Tibial nerve (tissue), 4 donors: ENCODE data around the gene PFKFB3. TPM values are rescaled to one million over a fixed set of nuclear protein-coding genes. Genes with fewer than 3 reads are reported as not detected.
"Not testable (repeated sequence)": the region's sequence is repeated elsewhere in the genome, so short reads cannot be mapped to it uniquely, and the experiment has no call there.

ENCODE experiments used
- DNase-seq, 2 donors: peaks; one replicate each; pipeline ENCODE4 v3.0.0-alpha.2; 2019; ENCODE audit warnings: low spot score in 2 of 2
- H3K27ac ChIP-seq, 4 donors: fragments of 200-600 bp; sonication (generic) in 3 of 4; one replicate each; pipeline ENCODE4 v1.5.1; 2017 to 2019; ENCODE audit warnings: mild to moderate bottlenecking in 1 of 4
- H3K27me3 ChIP-seq, 2 donors: fragments of 200-600 bp; sonication (generic) in 1 of 2; one replicate each; pipeline versions ENCODE4 v1.5.1 to v1.6.0; 2017 to 2019
- H3K36me3 ChIP-seq, 3 donors: fragments of 200-600 bp; sonication (generic); one replicate each; pipeline ENCODE4 v1.5.1; 2018 to 2019
- H3K4me1 ChIP-seq, 4 donors: fragments of 200-600 bp; sonication (generic) in 3 of 4; one replicate each; pipeline ENCODE4 v1.5.1; 2017 to 2019
- H3K4me3 ChIP-seq, 4 donors: fragments of 200-600 bp; sonication (generic) in 3 of 4; one replicate each; pipeline ENCODE4 v1.5.1; 2017 to 2019; ENCODE audit warnings: mild to moderate bottlenecking in 1 of 4, moderate library complexity in 1 of 4
- H3K9me3 ChIP-seq, 4 donors: fragments of 200-600 bp; sonication (generic) in 3 of 4; one replicate each; pipeline ENCODE4 v1.5.1; 2017 to 2019
- EP300 ChIP-seq, 2 donors: sonication (generic); formaldehyde crosslinking; IDR thresholded peaks; one replicate each; pipeline ENCODE4 v1.6.1; 2017; ENCODE audit warnings: antibody characterized with exemption in 2 of 2, mild to moderate bottlenecking in 1 of 2
- POLR2A ChIP-seq, 2 donors: fragments of 450-650 bp; IDR thresholded peaks; one replicate each; pipeline ENCODE4 v1.6.1; 2017; ENCODE audit warnings: antibody characterized with exemption in 2 of 2, mild to moderate bottlenecking in 2 of 2, moderate library complexity in 2 of 2
- WGBS, 2 donors: methylation state at CpG; one replicate each; pipeline ENCODE4 v1.1.5; 2018; 5-methylcytosine and 5-hydroxymethylcytosine counted together
- total RNA-seq, 4 donors: library from RNA; depleted of rRNA; stranded (reverse); fragments of >200 nt; gene quantifications; one replicate each; pipeline ENCODE4 v1.1.0, GENCODE V29; 2016
- TF ChIP-seq, protein P1 (sequence below), 5 experiments: fragments of 200-600 bp in 3 of 5; fragments of 450-650 bp in 2 of 5; sonication (generic) in 3 of 5; IDR thresholded peaks; one replicate each; pipeline ENCODE4 v1.5.1; 2016 to 2019; ENCODE audit warnings: antibody characterized with exemption in 5 of 5, mild to moderate bottlenecking in 3 of 5, moderate library complexity in 2 of 5

The PFKFB3 gene
- total RNA-seq, 4 donors from 2014 or later = 72.0 to 183 (median 98.7) TPM

DNA sequence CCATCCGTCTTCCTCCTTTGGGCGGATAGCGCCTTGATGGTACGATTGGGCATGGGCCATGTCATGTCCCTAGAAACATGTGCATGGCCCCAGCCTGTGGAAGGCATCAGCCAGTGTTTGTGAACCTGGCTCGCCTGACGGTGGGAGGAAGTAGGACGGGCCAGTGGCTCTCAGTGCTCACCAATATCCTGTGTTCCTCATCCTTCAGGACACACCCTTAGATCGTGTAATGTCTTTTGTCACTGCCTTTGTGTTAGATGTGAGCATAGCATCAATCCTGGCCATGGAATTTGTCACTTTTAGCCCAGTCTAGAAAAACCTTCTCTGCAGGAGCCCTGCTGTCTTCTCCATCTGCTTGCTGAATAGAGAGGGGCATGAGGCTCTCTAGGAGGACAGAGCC is 77.6 kb downstream of the PFKFB3 start:
- Histone ChIP-seq H3K4me3 (no peak overlapping the region), H3K36me3 (no peaks in the 10 kb centered on the region), H3K4me1 (peaks cover 0 to 16% (median 5%) of the 10 kb centered on the region in 4 donors), H3K9me3 (no peaks in the 10 kb centered on the region), H3K27ac (no peak overlapping the region), H3K27me3 (no peaks in the 10 kb centered on the region)
- TF ChIP-seq POLR2A (IDR thresholded peaks at IDR 0.05) = no peak
- TF ChIP-seq, protein P1, sequence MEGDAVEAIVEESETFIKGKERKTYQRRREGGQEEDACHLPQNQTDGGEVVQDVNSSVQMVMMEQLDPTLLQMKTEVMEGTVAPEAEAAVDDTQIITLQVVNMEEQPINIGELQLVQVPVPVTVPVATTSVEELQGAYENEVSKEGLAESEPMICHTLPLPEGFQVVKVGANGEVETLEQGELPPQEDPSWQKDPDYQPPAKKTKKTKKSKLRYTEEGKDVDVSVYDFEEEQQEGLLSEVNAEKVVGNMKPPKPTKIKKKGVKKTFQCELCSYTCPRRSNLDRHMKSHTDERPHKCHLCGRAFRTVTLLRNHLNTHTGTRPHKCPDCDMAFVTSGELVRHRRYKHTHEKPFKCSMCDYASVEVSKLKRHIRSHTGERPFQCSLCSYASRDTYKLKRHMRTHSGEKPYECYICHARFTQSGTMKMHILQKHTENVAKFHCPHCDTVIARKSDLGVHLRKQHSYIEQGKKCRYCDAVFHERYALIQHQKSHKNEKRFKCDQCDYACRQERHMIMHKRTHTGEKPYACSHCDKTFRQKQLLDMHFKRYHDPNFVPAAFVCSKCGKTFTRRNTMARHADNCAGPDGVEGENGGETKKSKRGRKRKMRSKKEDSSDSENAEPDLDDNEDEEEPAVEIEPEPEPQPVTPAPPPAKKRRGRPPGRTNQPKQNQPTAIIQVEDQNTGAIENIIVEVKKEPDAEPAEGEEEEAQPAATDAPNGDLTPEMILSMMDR (IDR thresholded peaks at IDR 0.05) = no peak
- TF ChIP-seq EP300 (IDR thresholded peaks at IDR 0.05) = no peak
- whole genome bisulfite sequencing, 2 donors = 81 to 83% methylated on average over 8 of the region's 8 CpGs
- DNase-seq = no peak

DNA sequence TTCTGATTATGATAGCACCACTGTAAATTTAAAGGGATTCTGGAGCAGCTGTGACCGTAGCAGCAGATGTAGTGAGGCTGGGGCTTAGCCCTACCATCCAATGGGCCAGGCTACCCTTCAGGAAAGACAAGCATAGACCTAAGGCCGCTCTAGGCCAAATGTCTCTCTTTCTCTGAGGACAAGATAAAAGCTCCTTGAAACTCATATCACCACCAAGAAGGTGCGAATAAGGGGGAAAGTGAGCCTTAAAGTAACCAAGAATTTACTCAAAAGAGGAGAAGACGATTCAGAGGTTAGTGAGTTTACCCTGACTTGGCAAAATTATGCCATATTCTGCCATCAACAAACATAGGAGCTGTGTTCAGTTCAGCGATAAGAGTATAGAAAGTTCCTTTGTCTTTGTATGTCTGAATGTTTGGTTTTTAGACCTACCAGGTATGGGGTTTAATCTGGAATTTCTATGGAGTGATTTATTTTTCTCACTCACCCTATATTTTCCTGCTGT is 79.8 kb downstream of the PFKFB3 start:
- peaks cover 0 to 7% (median 0%) of the 10 kb centered on the region in 4 donors for H3K4me1 ChIP-seq
- WGBS, 2 donors = 93% methylated on average over 5 of the region's 5 CpGs
- TF ChIP-seq POLR2A (IDR thresholded peaks at IDR 0.05) (no peak), EP300 (IDR thresholded peaks at IDR 0.05) (no peak)
- TF ChIP-seq, protein P1 (IDR thresholded peaks at IDR 0.05) = no peak
- no peak for DNase-seq
- no peaks in the 10 kb centered on the region for H3K9me3 ChIP-seq
- no peak overlapping the region for H3K27ac ChIP-seq
- no peak overlapping the region for H3K4me3 ChIP-seq
- H3K27me3 ChIP-seq = no peaks in the 10 kb centered on the region
- no peaks in the 10 kb centered on the region for H3K36me3 ChIP-seq

DNA sequence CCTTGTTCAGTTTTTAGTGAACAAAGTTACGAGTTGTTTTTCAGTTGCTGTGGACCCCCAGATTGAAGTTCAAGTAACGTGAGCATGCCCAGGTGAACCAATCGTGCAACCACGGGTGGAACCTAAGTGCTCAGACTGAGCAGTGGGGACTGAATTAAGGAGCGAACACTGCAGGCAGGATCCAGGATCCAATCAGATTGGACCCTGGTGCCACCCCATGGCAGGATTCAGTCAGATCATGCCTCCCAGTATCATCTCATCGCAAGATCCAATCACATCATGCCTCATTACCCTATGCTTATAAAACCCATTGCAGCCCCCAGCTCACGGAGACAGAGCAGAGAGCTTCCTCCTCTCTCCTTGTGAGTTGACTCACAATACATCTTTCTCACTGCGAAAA is 80.9 kb downstream of the PFKFB3 start:
- no peaks in the 10 kb centered on the region for H3K9me3 ChIP-seq
- no peak for DNase-seq
- TF ChIP-seq EP300 (IDR thresholded peaks at IDR 0.05) (no peak), POLR2A (IDR thresholded peaks at IDR 0.05) (no peak)
- TF ChIP-seq, protein P1 (IDR thresholded peaks at IDR 0.05) = no peak
- no peaks in the 10 kb centered on the region for H3K36me3 ChIP-seq
- WGBS, 2 donors = 90 to 91% methylated on average over 8 of the region's 8 CpGs
- no peaks in the 10 kb centered on the region for H3K27me3 ChIP-seq
- peaks cover 0 to 7% (median 0%) of the 10 kb centered on the region in 4 donors for H3K4me1 ChIP-seq
- H3K27ac ChIP-seq = no peak overlapping the region
- no peak overlapping the region for H3K4me3 ChIP-seq

DNA sequence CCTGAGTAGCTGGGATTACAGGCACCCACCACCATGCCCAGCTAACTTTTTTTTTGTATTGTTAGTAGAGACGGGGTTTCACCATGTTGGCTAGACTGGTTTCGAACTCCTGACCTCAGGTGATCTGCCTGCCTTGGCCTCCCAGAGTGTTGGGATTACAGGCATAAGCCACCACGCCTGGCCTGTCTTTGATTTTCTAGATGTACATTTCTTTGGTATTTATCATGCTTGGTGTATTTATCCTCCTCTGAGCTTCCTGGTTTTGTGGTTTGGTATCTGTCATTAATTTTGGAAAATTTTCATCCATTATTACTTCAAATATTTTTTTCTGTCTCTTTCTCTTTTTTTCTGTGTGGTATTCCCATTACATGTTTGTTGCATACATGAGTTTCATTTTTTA is 87.9 kb downstream of the PFKFB3 start:
- H3K4me1 ChIP-seq = peaks cover 0 to 11% (median 4%) of the 10 kb centered on the region in 4 donors
- not testable (repeated sequence) for H3K36me3 ChIP-seq, DNase-seq, H3K9me3 ChIP-seq, H3K27me3 ChIP-seq, H3K27ac ChIP-seq, H3K4me3 ChIP-seq
- WGBS, 2 donors = 90 to 94% methylated on average over 3 of the region's 3 CpGs

DNA sequence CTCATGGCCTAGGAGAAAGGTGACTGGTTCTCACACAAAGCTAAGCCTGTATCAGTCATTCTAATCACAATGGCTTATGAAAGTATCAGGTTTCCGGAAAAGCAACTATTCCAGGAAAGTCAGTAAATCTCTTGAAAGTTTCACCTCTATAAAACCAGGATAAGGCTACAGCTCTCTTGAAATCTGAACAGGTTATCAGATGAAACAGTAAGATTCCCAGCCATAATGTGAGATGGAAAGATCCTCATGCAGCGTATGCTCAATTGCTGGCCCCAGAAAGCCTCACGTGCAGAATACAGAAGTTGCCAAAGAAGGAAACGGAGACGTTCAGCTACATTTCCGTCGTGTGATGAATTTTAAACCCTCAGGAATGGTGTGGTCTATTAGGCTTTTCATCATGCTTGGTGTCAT is 90.0 kb downstream of the PFKFB3 start:
- no peak for DNase-seq
- TF ChIP-seq POLR2A (IDR thresholded peaks at IDR 0.05) = no peak
- no peak for TF ChIP-seq EP300 (IDR thresholded peaks at IDR 0.05)
- TF ChIP-seq, protein P1 (IDR thresholded peaks at IDR 0.05) = no peak
- H3K27me3 ChIP-seq = no peaks in the 10 kb centered on the region
- H3K36me3 ChIP-seq = no peaks in the 10 kb centered on the region
- WGBS, 2 donors = 59 to 79% methylated on average over 7 of the region's 7 CpGs
- H3K27ac ChIP-seq = no peak overlapping the region
- H3K4me1 ChIP-seq = peaks cover 0 to 29% (median 7%) of the 10 kb centered on the region in 4 donors
- no peak overlapping the region for H3K4me3 ChIP-seq
- H3K9me3 ChIP-seq = no peaks in the 10 kb centered on the region

DNA sequence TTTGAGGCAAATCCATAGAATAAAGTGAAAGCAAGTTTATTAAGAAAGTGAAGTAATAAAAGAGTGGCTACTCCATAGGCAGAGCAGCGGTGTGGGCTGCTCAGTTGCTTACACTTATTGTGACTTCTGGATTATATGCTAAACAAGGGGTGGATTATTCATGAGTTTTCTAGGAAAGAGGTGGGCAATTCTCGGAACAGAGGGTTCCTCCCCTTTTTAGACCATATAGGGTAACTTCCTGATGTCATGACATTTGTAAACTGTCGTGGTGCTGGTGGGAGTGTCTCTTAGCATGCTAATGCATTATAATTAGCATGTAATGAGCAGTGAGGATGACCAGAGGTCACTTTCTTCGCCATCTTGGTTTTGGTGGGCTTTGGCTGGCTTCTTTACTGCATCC is 93.7 kb downstream of the PFKFB3 start:
- not testable (repeated sequence) for H3K36me3 ChIP-seq, H3K9me3 ChIP-seq, DNase-seq, H3K4me3 ChIP-seq, H3K27ac ChIP-seq, H3K27me3 ChIP-seq
- peaks cover 0 to 27% (median 10%) of the 10 kb centered on the region in 4 donors for H3K4me1 ChIP-seq
- 65 to 76% methylated on average over 4 of the region's 4 CpGs for whole genome bisulfite sequencing, 2 donors
